ENCODE data around the gene POLA1.

POLA1 gene

GRCh38 chrX:24902806-24903205, 209.1 kb downstream of the POLA1 start:
- no peak for DNase-seq
- no peaks in the 10 kb centered on the region for H3F3A ChIP-seq (ENCODE audit: insufficient read depth, low read length)
- no peak overlapping the region for H3K4me3 ChIP-seq (ENCODE audit: low read length)
- no peaks in the 10 kb centered on the region for H3K27me3 ChIP-seq (replicated peaks; ENCODE audit: insufficient read depth, low read length)
- peaks cover 3% of the 10 kb centered on the region; the same call in 1 of the 2 replicates for H3K36me3 ChIP-seq (replicated peaks; ENCODE audit: insufficient read depth, low read length)
- H3K4me1 ChIP-seq (ENCODE audit: low read length): no peaks in the 10 kb centered on the region
- H3K4me2 ChIP-seq (ENCODE audit: low read depth, low read length): no peak overlapping the region
- H3K9ac ChIP-seq (ENCODE audit: low read length): no peak overlapping the region
- no peaks in the 10 kb centered on the region for H4K20me1 ChIP-seq (ENCODE audit: insufficient read depth, low read length)
- H2AFZ ChIP-seq (ENCODE audit: low read length): no peak overlapping the region
- H3K9me3 ChIP-seq (replicated peaks; ENCODE audit: insufficient read depth, low read length): no peaks in the 10 kb centered on the region
- TF ChIP-seq EZH2phosphoT487 (IDR thresholded peaks at IDR 0.05; ENCODE audit: low read length) (no peak), CTCF (IDR thresholded peaks at IDR 0.05; ENCODE audit: low read length) (no peak), EZH2 (optimal IDR thresholded peaks at IDR 0.05; ENCODE audit: low read depth, low read length) (no peak)
- no peak overlapping the region for H3K27ac ChIP-seq (ENCODE audit: low read length)
- H3K9me2 ChIP-seq (replicated peaks; ENCODE audit: insufficient read depth, low read length): no peaks in the 10 kb centered on the region
- no peaks in the 10 kb centered on the region for H3K79me2 ChIP-seq (ENCODE audit: low read length)

GRCh38 chrX:24918715-24919114, 225.0 kb downstream of the POLA1 start:
- H3K4me3 ChIP-seq (ENCODE audit: low read length): no peak overlapping the region
- TF ChIP-seq EZH2 (optimal IDR thresholded peaks at IDR 0.05; ENCODE audit: low read depth, low read length) (no peak), CTCF (IDR thresholded peaks at IDR 0.05; ENCODE audit: low read length) (no peak), EZH2phosphoT487 (IDR thresholded peaks at IDR 0.05; ENCODE audit: low read length) (no peak)
- H4K20me1 ChIP-seq (ENCODE audit: insufficient read depth, low read length): no peaks in the 10 kb centered on the region
- H3K79me2 ChIP-seq (ENCODE audit: low read length): no peaks in the 10 kb centered on the region
- H2AFZ ChIP-seq (ENCODE audit: low read length): no peak overlapping the region
- H3K9me2 ChIP-seq (replicated peaks; ENCODE audit: insufficient read depth, low read length): no peaks in the 10 kb centered on the region
- H3K4me2 ChIP-seq (ENCODE audit: low read depth, low read length): no peak overlapping the region
- no peak for DNase-seq
- H3K27me3 ChIP-seq (replicated peaks; ENCODE audit: insufficient read depth, low read length): no peaks in the 10 kb centered on the region
- no peak overlapping the region for H3K27ac ChIP-seq (ENCODE audit: low read length)
- no peaks in the 10 kb centered on the region for H3K36me3 ChIP-seq (replicated peaks; ENCODE audit: insufficient read depth, low read length)
- H3K4me1 ChIP-seq (ENCODE audit: low read length): no peaks in the 10 kb centered on the region
- no peaks in the 10 kb centered on the region for H3K9me3 ChIP-seq (replicated peaks; ENCODE audit: insufficient read depth, low read length)
- H3K9ac ChIP-seq (ENCODE audit: low read length): no peak overlapping the region
- no peaks in the 10 kb centered on the region for H3F3A ChIP-seq (ENCODE audit: insufficient read depth, low read length)

GRCh38 chrX:24920769-24921168, 227.1 kb downstream of the POLA1 start:
- no peak overlapping the region for H2AFZ ChIP-seq (ENCODE audit: low read length)
- no peak overlapping the region for H3K4me2 ChIP-seq (ENCODE audit: low read depth, low read length)
- no peaks in the 10 kb centered on the region for H3K36me3 ChIP-seq (replicated peaks; ENCODE audit: insufficient read depth, low read length)
- H4K20me1 ChIP-seq (ENCODE audit: insufficient read depth, low read length): no peaks in the 10 kb centered on the region
- no peaks in the 10 kb centered on the region for H3K27me3 ChIP-seq (replicated peaks; ENCODE audit: insufficient read depth, low read length)
- H3K79me2 ChIP-seq (ENCODE audit: low read length): no peaks in the 10 kb centered on the region
- no peak overlapping the region for H3K4me3 ChIP-seq (ENCODE audit: low read length)
- H3F3A ChIP-seq (ENCODE audit: insufficient read depth, low read length): no peaks in the 10 kb centered on the region
- no peak for TF ChIP-seq CTCF (IDR thresholded peaks at IDR 0.05; ENCODE audit: low read length)
- TF ChIP-seq EZH2phosphoT487 (IDR thresholded peaks at IDR 0.05; ENCODE audit: low read length): no peak
- no peak for TF ChIP-seq EZH2 (optimal IDR thresholded peaks at IDR 0.05; ENCODE audit: low read depth, low read length)
- H3K9me3 ChIP-seq (replicated peaks; ENCODE audit: insufficient read depth, low read length): no peaks in the 10 kb centered on the region
- H3K9ac ChIP-seq (ENCODE audit: low read length): no peak overlapping the region
- DNase-seq: no peak
- no peaks in the 10 kb centered on the region for H3K4me1 ChIP-seq (ENCODE audit: low read length)
- H3K27ac ChIP-seq (ENCODE audit: low read length): no peak overlapping the region
- H3K9me2 ChIP-seq (replicated peaks; ENCODE audit: insufficient read depth, low read length): no peaks in the 10 kb centered on the region

Data from MM.1S (cell line).